ENCODE results near the gene CRAMP1. TPM values are rescaled to one million over a fixed set of nuclear protein-coding genes. Genes with fewer than 3 reads are reported as not detected.
"Not testable (repeated sequence)": the region's sequence is repeated elsewhere in the genome, so short reads cannot be mapped to it uniquely, and the experiment has no call there.

CRAMP1 gene
- total RNA-seq, 1 experiment from 2014 or later = 9.1 TPM

DNA sequence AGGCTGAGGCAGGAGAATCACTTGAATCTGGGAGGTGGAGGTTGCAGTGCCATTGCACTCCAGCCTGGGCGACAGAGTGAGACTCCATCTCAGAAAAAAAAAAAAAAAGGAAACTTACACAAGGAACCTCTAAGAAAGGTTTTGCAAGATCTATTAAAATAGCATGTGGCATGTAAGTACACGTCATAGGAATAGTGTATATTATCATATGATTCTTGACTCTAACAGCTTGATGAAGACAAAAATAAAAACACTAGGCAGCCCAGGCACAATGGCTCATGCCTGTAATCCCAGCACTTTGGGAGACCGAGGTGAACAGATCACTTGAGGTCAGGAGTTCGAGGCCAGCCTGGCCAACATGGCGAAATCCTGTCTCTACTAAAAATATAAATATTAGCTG is 16.6 kb upstream of the CRAMP1 start:
- not testable (repeated sequence) for DNase-seq (ENCODE audit: extremely low read depth, low read depth)

DNA sequence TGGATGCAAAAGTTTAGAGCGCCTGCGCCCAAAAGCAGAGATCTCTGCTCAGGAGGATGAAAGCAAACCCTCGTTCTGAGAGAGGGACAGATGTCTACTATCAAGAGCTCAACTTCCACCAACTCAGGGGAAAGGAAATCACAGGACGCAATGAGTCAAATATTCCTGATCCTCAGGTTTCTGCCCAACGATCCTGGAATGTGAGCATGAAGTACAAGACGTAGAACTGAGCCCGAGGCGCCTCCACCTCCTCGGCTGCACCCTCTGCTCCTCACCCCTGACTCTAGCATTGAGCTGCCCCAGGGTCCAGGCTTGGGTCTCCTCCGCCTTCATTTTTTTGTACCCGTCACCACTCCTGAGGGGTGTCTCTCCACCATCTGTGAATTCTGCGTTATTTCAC is 15.6 kb upstream of the CRAMP1 start:
- DNase-seq (ENCODE audit: extremely low read depth, low read depth) = no peak

DNA sequence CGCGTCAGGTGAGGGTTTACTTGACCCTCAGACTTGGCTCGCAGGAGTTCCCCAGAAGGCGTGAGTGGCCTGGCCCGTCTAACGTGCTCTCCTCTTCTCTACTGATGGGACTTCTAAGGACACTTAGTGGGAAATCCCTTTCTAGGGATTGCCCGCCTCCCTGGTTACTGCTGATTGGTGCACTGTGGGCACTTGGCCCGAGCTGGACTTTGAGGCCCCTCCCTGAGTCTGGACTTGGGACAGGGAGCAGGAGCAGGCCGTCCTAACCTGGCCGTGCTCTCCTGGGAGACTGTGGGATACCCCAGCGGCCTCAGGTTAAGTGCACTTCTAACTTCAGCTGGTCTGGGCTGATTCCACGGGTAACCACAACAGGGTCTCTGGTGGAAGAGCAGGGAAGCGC is 15.0 kb upstream of the CRAMP1 start:
- no peak for DNase-seq (ENCODE audit: extremely low read depth, low read depth)

DNA sequence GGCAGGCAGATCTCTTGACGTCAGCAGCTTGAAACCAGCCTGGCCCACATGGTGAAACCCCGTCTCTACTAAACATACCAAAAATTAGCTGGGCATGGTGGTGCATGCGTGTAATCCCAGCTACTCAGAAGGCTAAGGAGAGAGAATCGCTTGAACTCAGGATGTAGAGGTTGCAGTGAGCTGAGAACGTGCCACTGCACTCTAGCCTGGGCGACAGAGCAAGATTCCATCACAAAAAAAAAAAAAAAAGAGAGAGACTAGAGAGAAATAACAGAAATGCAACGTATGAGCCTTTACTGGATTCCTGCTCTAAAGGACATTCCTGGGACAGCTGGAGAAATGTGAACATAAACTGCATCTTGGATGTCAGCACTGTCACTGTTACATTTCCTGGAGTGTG is 11.1 kb upstream of the CRAMP1 start:
- DNase-seq (ENCODE audit: extremely low read depth, low read depth) = no peak

DNA sequence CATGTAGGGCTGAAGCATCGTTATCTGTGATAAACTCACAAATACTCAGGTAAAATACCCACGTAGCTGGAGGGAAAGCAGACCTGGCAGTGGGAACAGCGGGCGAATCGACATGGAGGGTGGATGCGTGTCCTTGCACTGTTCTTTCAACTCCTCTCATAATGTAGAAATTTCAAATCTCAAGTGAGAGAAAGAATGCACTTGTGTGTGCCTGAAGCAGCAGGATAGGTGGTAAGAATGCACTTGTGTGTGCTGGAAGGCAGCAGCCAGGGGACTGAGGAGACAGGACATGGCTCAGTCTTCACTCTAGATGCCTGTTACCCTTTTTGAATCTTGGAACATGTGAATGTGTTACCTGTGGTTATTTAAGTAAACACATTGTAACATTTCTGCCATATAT is 10.7 kb upstream of the CRAMP1 start:
- DNase-seq (ENCODE audit: extremely low read depth, low read depth) = no peak

DNA sequence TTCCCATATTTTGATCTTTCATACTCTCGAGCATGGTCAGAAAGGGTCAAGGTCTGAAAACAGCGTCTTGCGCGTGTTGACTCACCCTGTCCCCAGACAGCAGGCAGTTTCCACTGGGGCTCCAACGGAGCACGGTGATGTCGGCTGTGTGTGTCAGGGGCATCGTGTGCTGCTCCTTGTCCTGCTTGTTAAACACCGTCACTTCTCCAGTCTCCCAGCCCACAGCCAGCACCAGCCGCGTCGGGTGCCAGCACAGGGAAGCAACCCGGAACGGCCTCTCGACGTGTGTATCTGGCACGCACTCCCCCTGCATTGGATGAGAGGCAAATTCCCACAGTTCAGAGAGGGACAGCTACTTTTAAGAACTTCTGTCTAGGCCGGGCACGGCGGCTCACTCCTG is 9.9 kb upstream of the CRAMP1 start:
- DNase-seq (ENCODE audit: extremely low read depth, low read depth) = no peak

DNA sequence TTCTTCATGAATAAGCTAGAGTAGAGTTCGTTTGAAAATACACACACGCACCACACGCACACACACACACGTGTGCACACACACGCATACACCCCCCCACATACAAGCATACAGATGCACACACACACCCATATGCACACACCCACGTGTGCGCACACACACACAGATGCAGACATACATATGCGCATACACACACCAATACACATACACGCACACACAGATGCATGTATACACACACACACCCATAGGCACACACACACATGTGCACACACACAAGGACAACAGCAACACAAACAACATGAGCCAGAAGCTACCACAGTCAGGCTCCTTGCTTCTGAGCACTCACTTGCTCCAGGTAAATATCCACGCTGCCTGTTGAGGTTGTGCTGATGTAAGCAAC is 5.4 kb upstream of the CRAMP1 start:
- no peak for DNase-seq (ENCODE audit: extremely low read depth, low read depth)

DNA sequence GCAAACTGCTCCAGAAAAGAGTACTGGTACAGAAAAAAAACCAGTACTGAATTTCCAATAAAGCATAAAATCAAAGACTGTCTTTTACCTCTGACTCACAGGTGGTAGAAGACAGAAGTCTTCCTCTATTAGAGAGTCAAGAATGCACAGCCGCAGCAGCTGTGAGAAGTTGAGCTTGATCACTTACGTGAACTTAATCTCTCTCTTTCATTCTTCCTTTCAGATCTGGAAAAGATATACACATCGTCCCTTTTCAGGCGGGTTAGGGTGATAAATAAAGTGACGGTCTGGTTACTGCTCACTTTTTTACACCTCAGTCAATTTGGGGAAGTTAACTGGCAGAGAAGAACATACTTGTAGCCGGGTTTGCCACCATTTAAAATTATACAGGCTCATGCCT is 4.2 kb upstream of the CRAMP1 start:
- DNase-seq (ENCODE audit: extremely low read depth, low read depth) = no peak

DNA sequence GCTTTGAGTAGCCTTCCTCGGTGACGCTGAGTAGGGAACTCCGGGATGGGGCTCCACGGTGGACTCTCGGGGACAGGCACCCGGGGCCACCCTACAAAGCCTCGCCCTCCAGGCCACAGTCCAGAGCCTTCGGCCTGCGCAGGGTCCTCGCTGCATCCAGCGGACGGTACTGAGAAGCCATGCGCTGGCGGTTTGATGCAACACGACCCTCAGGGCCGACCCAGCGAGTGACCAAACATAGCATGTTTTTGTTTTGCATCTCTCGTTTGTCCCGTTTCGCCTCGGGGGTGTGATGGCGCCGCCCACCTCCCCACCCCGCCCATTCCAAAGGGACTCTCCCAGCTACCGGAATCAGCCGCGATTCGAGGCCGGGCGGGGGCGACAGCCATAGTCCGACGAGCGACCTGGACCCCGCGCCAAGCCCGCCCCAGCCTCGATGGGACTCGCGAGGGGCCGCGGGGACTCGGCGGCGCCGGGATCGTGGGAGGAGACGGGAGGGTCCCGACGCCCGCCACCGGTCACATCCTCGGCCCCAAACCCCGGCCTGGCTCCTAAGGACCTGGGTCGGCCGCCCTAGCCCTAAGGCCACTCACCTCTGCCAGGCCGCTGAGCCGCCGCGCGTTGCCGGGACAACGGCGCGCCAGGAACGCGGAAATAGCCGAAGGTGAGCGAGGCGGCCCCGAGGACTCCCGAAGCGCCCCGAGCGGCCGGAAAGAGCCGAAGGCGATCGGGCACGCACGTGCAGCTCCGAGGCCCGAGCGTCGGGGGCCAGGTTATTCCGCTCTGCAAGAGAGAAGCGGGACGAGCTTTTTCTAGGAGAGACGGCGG is 1.9 kb upstream of the CRAMP1 start:
- peak; percentile 84 for DNase-seq (ENCODE audit: extremely low read depth, low read depth)

DNA sequence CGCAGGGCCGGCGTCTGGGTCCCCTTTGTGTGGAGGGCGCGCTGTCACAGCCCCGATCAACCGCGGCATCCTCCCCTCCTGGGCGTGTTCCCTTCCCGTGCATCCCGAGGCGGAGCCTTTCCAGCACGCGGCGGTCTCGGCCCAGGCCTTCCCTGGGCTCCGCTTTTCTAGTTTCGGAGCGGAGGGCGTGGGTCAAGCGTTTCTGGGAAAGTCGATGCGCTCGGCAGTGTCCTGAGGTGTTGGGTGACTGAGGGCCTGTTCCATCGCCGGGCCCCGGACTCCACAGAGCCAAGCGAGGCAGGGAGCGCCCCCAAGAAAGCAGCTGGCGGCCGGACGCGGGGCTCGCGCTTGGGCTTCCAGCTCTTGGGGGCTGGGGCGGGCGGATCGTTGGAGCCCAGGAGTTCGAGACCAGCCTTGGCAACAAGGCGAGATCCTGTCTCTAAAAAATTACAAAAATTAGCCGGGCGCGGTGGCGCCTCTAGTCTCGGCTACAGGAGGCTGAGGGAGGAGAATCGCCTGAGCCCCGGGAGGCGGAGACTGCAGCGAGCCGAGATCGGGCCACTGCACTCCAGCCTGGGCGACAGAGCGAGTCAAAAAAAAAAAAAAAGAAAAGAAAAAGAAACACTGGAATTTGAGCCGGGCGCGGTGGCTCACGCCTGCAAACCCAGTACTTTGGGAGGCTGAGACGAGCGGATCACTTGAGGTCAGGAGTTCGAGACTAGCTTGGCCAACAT is 1.1 kb upstream of the CRAMP1 start:
- DNase-seq (ENCODE audit: extremely low read depth, low read depth) = no peak

DNA sequence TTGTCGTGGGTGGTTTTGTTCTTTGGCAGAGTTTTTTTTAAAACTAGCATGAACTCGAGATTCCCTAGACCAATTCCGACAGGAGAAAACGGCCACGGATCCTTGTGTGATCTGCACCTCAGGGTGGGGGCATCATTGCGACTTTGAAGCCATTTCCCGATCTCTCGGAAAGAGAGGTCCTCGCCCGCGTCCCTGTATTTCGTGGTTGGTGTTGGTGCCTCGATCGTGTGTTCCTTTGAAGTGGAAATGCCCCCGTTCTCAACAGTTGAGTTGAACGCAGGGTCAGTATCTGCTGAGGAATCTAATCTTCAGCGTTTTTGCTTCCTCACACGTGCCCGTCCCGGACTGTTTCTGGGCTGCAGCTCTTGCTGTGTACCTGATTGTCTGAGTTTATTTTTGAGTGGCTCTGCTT is 1.1 kb downstream of the CRAMP1 start:
- no peak for DNase-seq (ENCODE audit: extremely low read depth, low read depth)

DNA sequence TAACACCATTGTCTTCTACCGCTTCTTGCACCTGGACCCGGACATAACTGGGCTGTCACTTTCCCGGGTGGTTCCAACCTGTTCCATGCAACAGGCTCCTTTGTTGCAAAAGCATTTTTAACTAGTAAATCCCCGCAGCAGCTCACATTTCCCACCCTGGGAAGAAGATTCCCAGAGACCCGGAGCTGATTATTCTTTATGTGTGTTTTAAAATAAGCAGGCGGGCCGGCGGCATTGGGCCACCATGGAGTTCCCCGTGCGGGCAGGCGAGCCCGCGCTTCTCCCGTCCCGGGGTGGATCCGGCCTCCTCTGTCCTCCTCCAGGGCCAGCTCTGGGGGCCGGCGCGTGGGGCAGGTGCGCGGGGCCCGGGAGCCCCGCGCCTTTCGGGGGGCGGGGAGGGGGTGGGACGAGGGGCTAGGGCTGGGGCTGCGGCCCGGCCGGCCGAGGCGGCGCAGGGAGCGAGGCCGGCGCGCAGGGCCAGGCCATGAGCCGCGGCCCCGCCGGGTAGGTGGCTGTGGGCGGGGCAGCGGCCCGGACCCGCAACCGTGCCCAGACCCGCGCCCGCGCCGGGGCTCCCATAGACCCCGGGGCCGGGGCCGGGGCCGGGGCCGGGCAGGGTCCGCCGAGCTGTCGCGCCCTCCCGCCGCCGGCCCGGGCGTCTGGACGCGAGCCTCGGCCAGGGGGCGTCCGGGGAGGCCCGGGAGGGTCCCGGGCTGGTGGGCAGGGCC is 1.7 kb downstream of the CRAMP1 start:
- DNase-seq (ENCODE audit: extremely low read depth, low read depth) = no peak

DNA sequence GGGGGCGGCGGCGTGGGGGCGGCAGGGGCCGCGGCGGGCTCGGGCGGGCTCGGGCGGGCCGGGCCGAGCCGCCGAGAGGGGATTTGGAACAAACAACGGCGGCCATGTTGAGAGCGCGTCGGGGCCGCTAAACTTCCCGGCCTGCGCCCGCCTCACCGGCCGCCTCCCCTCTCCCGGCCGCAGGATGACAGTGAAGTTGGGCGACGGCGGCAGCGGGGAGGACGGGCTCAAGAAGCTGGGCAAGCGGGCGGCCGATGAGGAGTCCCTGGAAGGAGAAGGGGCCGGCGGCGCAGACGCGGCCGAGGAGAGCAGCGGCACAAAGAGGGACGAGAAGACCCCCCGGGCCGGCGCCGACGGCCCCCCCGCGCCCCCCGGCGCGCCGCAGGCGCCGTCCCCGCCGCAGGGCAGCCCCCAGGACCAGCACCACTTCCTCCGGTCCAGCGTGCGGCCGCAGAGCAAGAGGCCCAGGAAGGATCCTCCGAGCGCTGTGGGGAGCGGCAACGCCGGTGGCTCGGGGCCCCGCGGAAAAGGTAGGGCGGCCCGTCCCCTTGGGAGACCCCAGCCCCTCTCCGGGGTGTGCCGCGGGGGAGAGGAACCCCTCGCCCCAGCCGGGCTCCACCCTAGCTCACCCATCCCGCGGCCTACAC is 2.4 kb downstream of the CRAMP1 start:
- DNase-seq (ENCODE audit: extremely low read depth, low read depth) = no peak

DNA sequence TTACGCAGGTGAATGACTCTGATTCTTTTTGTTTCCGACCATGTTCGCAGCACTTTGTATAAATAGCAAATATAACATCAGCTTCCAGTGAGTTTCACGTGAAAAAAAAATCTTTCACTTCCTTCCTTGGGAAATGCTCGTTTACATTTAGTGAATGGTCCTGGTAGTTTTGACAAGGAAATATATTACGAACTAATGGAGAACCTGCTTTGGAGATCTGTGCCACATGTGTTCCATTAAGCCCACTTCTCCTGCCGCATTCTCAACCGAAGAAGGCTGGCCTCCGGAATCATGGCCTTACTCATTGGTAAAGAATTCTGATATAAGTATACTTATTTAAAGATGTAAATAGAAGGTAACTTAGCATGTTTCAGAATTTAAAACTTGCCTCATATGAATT is 3.6 kb downstream of the CRAMP1 start:
- no peak for DNase-seq (ENCODE audit: extremely low read depth, low read depth)

DNA sequence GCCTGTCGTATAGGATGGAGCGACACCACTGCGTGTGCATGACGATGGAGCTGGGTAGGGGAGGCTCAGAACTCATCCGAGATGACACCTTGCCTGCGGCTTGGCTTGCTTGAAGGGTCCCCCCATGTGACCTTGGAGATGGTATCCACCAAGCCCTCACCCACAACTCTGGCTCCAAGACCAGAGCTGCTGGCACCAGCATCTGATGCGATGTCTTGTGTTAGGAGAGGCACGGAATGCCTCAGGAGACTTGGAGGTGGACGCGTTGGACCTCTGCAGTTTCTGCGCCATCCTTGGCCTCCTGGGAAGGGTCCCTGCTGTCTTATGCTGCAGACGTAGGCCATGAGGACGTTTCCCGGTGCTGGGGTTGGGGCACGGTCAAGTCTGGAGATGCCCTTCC is 7.8 kb downstream of the CRAMP1 start:
- no peak for DNase-seq (ENCODE audit: extremely low read depth, low read depth)

DNA sequence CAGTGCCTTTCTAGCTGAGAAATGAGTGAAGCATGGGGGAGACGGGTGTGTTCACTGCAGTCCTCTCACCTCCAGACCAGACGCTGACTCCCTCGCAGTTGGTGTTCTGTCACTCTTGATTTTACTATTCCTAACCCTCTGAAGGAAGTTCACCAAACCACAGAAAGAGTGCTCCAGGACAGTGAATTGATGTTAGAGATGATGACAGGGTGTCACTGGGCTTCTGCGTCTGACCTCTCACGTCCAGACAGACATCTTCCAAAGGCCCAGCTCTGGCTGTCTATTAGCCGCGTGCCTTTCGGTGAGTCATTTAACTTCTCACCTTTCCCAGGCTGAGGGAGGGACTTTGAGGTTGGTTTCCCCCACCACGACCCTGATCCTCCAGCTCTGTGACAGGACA is 8.2 kb downstream of the CRAMP1 start:
- no peak for DNase-seq (ENCODE audit: extremely low read depth, low read depth)

DNA sequence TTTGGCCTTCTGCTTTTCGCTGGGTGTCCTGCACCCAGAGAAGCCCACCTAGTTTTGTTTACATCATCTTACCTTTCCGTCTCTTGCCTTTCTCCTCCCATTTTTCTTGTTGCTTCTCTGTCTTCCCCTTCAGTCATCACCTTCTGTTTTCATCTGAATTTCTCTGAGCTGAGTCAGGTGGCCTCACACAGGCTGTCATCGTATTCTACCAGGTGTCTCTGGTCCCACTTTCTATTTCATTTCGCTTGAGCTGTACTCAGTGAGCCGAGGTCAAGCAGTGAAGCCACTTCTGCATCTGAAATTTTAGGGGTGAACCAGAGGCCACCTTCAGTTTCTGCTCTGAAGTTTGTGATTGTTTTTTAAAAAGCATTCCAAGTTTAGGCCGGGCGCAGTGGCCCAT is 9.7 kb downstream of the CRAMP1 start:
- no peak for DNase-seq (ENCODE audit: extremely low read depth, low read depth)

DNA sequence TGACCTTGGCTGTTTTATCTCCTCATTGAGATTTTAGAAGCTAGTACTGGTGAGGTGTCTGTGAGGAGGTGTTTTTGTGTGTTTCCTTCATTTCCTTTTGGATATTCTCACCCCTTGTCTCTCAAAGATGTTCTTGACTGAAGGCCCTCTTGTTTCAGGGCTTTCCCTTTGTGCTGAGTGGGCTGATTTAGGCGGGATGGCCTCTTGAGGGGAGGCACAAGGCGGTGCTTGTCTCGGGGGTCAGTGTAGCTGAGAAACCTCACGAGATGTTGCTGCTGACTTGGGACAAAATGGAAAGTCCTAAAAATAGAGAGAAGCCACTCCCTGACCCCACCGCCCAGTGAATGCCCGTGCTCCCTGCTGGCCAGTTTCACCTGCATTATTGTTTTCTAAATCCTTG is 14.2 kb downstream of the CRAMP1 start:
- DNase-seq (ENCODE audit: extremely low read depth, low read depth) = no peak

DNA sequence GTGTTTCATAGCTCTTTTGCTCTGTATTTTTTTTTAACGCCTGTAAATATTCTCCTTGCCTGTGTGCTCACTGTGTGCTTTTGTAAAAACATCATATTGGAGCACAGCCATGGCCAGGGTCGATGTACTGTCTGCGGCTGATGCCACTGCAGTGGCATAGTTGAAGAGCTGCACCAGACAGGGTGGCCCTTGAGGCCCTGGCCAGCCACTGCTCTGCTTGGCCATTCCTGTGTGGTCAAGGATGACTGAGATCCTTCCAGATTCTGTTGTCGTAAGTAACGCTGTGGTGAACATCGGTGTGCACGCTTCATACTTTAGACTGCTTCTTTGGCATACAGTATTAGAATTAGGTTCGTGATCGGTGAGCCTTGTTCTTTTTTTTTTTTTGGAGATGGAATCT is 14.6 kb downstream of the CRAMP1 start:
- DNase-seq (ENCODE audit: extremely low read depth, low read depth) = no peak

DNA sequence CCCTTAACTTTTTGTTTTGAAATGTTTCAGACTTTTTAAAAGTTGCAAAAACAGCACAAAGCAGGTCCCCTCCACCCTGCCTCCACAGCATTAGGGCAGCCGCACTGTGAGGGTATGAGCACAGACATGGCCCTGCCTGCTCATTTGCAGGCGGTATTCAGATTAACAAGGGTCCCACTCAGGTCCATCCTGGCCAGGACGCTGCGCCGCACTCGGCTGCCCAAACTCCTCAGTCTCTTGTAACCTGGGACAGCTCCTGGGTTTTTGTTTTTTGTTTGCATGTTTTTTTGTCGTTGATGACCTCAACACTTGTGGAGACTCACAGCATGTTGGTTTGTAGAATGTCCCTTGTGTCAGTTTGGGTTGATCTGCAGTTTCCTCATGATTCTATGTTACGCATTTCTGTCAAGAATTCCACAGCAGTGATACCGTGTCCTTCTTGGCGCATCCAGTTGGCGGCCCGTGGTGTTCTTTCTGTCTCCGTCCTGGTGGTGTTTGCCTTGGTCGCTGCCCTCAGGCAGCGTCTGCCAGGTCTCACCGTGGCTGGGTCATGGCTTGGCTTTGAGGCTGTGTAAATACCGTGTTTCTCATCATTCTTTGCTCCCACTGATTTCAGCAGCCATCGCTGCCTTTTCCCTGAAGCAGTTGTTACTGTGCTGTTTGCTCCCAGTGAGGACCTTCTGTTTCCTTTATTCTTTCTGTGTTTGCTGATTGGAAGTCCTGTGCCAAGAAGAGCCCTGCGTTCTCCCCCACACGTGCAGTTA is 18.5 kb downstream of the CRAMP1 start:
- DNase-seq (ENCODE audit: extremely low read depth, low read depth) = no peak

All from NCI-H460 (cell line).